CD14-positive monocyte (primary cell): ENCODE data around the gene AFF2. TPM values are rescaled to one million over a fixed set of nuclear protein-coding genes. Genes with fewer than 3 reads are reported as not detected.
"Not testable (repeated sequence)": the region's sequence is repeated elsewhere in the genome, so short reads cannot be mapped to it uniquely, and the experiment has no call there.

Experiments
- DNase-seq, 3 donors: peaks; one replicate each; pipeline ENCODE4 v3.0.0-alpha.2; 2011 to 2022
- H2AFZ ChIP-seq: 2 replicates; pipeline ENCODE4 v1.6.0; 2012; ENCODE audit warnings: mild to moderate bottlenecking, low read depth, low read length, inconsistent platforms; ENCODE audit not compliant: insufficient read depth, poor library complexity, severe bottlenecking
- H3K27ac ChIP-seq, 2 donors: 1 replicate in 1 of 2; 2 replicates in 1 of 2; pipeline ENCODE4 v1.5.1; 2012 to 2013; ENCODE audit warnings: low read length in 2 of 2, control low read depth in 1 of 2, inconsistent platforms in 1 of 2, low read depth in 1 of 2, mild to moderate bottlenecking in 1 of 2
- H3K27me3 ChIP-seq, 2 donors: one replicate each; pipeline versions ENCODE4 v1.6.0 to v1.6.1; 2011 to 2013; ENCODE audit warnings: low read length in 2 of 2; ENCODE audit not compliant: control insufficient read depth in 2 of 2, insufficient read depth in 2 of 2
- H3K36me3 ChIP-seq, 2 donors: replicated peaks in 1 of 2; 1 replicate in 1 of 2; 2 replicates in 1 of 2; pipeline versions ENCODE4 v1.5.1 to v1.6.1; 2012 to 2013; ENCODE audit warnings: low read length in 2 of 2, control low read depth in 1 of 2, inconsistent platforms in 1 of 2, mild to moderate bottlenecking in 1 of 2; ENCODE audit not compliant: insufficient read depth in 2 of 2, control insufficient read depth in 1 of 2
- H3K4me1 ChIP-seq, 2 donors: 1 replicate in 1 of 2; 2 replicates in 1 of 2; pipeline versions ENCODE4 v1.5.1 to v1.6.1; 2012 to 2013; ENCODE audit warnings: low read length in 2 of 2, control low read depth in 1 of 2, inconsistent platforms in 1 of 2, mild to moderate bottlenecking in 1 of 2, moderate library complexity in 1 of 2; ENCODE audit not compliant: insufficient read depth in 2 of 2, control insufficient read depth in 1 of 2
- H3K4me2 ChIP-seq: replicated peaks from 2 replicates; pipeline ENCODE3; 2012; ENCODE audit warnings: low read length, moderate library complexity, mild to moderate bottlenecking; ENCODE audit not compliant: poor library complexity, severe bottlenecking; ENCODE audit errors: extremely low read depth
- H3K4me3 ChIP-seq, 3 experiments: fragments of 200-600 bp in 1 of 3; sonication (generic) in 1 of 3; replicated peaks in 1 of 3; 1 replicate in 2 of 3; 2 replicates in 1 of 3; pipeline ENCODE4 v1.5.1; 2011 to 2013; ENCODE audit warnings: low read length in 3 of 3, mild to moderate bottlenecking in 3 of 3, control low read depth in 2 of 3, low read depth in 2 of 3, inconsistent platforms in 1 of 3, moderate library complexity in 1 of 3
- H3K79me2 ChIP-seq: 2 replicates; pipeline ENCODE4 v1.6.0; 2012; ENCODE audit warnings: mild to moderate bottlenecking, control low read depth, inconsistent platforms, low read length, moderate library complexity; ENCODE audit not compliant: insufficient read depth
- H3K9ac ChIP-seq: 2 replicates; pipeline ENCODE4 v1.6.0; 2017; ENCODE audit warnings: low read length, mild to moderate bottlenecking; ENCODE audit not compliant: insufficient read depth, poor library complexity, severe bottlenecking
- H3K9me3 ChIP-seq, 2 donors: replicated peaks in 1 of 2; 1 replicate in 1 of 2; 2 replicates in 1 of 2; pipeline versions ENCODE4 v1.5.1 to v1.6.1; 2012 to 2013; ENCODE audit warnings: low read length in 2 of 2, control low read depth in 1 of 2; ENCODE audit not compliant: control insufficient read depth in 1 of 2, insufficient read depth in 1 of 2
- H4K20me1 ChIP-seq: 2 replicates; pipeline ENCODE4 v1.6.0; 2012; ENCODE audit warnings: mild to moderate bottlenecking, low read length, control low read depth, moderate library complexity; ENCODE audit not compliant: insufficient read depth
- H3K27ac Mint-ChIP-seq, 7 donors: one replicate each; pipeline ENCODE4 v1.8.0; 2020; ENCODE audit warnings: mild to moderate bottlenecking in 7 of 7, mixed read lengths in 7 of 7, moderate library complexity in 6 of 7, inconsistent platforms in 2 of 7
- H3K27me3 Mint-ChIP-seq, 3 donors: one replicate each; pipeline ENCODE4 v1.8.0; 2021 to 2022; ENCODE audit warnings: low read depth in 3 of 3, mild to moderate bottlenecking in 3 of 3, mixed read lengths in 3 of 3, moderate library complexity in 3 of 3, inconsistent platforms in 1 of 3
- H3K36me3 Mint-ChIP-seq, 2 donors: one replicate each; pipeline ENCODE4 v1.8.0; 2020; ENCODE audit warnings: mixed read lengths in 2 of 2, inconsistent platforms in 1 of 2, mild to moderate bottlenecking in 1 of 2
- H3K4me1 Mint-ChIP-seq: one replicate; pipeline ENCODE4 v1.8.0; 2020; ENCODE audit warnings: mild to moderate bottlenecking, mixed read lengths
- H3K4me3 Mint-ChIP-seq, 2 donors: one replicate each; pipeline ENCODE4 v1.8.0; 2020; ENCODE audit warnings: mild to moderate bottlenecking in 2 of 2, mixed read lengths in 2 of 2, moderate library complexity in 1 of 2
- H3K9me3 Mint-ChIP-seq, 7 donors: one replicate each; pipeline ENCODE4 v1.8.0; 2020 to 2022; ENCODE audit warnings: mixed read lengths in 7 of 7, mild to moderate bottlenecking in 6 of 7, moderate library complexity in 6 of 7, inconsistent platforms in 2 of 7
- WGBS: methylation state at CpG from one replicate; pipeline ENCODE4 v1.1.5; 2013; ENCODE audit warnings: missing lambda C conversion rate; ENCODE audit not compliant: insufficient coverage; 5-methylcytosine and 5-hydroxymethylcytosine counted together
- intact Hi-C, 2 donors: fragments of 100-400 bp; cut with micrococcal nuclease; formaldehyde crosslinking; loops; one replicate each; pipeline versions ENCODE4 v1.15.0 to v1.15.1; 2023
- polyA plus RNA-seq, 3 donors: library from polyadenylated mRNA; depleted of rRNA in 1 of 3; unstranded in 2 of 3; stranded (reverse) in 1 of 3; fragments of 300-500 nt in 2 of 3; fragments of >200 nt in 1 of 3; fragmentation: Illumina TruSeq in 2 of 3; gene quantifications; 1 replicate in 2 of 3; 2 replicates in 1 of 3; pipeline ENCODE4 v1.2.3, GENCODE V29; 2012 to 2021
- TF ChIP-seq, protein P1 (sequence below): fragments of 200-600 bp; IDR thresholded peaks from one replicate; pipeline ENCODE4 v1.8.0; 2022; ENCODE audit warnings: antibody characterized with exemption, mild to moderate bottlenecking

AFF2 gene
- polyA plus RNA-seq, 3 donors = 0.07 to 1.1 (median 0.70) TPM

DNA sequence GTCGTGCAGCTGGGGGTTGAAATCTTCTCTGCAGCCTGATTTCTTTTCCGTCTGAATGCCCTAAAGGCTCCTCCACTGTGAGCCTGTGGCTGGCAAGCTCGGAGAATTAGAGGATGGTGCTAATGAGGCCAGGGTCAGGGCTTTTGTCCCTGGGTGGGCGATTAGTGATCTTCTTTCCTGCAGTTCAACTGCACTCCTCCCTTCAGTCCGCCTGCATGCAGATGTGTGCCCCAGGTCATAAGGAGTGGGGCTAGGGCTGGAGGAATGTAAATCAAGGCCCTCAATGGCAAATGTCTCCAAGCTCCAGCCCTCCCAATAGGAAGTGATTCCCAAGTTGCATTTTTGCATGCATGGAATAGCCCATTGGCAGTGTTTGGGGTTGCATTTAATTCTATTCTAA, 405.0 kb downstream of the AFF2 start:
- intact Hi-C loops = no loop called here
- no CpG with 5 or more reads among the region's 5 CpGs for WGBS
- H3K27me3 ChIP-seq = no peaks in the 10 kb centered on the region

DNA sequence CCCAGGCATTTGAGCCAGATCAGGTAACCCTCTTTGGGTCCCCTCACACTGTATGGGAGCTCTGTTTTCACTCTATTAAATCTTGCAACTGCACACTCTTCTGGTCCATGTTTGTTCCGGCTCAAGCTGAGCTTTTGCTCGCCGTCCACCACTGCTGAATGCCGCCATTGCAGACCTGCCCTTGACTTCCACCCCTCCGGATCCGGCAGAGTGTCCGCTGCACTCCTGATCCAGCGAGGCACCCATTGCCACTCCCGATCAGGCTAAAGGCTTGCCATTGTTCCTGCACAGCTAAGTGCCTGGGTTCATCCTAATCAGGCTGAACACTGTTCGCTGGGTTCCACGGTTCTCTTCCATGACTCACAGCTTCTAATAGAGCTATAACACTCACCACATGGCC, 406.2 kb downstream of the AFF2 start:
- intact Hi-C loops, H3K27me3 Mint-ChIP-seq, H3K4me2 ChIP-seq, H4K20me1 ChIP-seq, H3K9ac ChIP-seq, H3K79me2 ChIP-seq, H2AFZ ChIP-seq, H3K4me1 ChIP-seq, H3K9me3 ChIP-seq, H3K4me3 ChIP-seq, H3K27me3 ChIP-seq, H3K36me3 Mint-ChIP-seq, H3K27ac ChIP-seq, H3K4me1 Mint-ChIP-seq, H3K36me3 ChIP-seq, H3K4me3 Mint-ChIP-seq, DNase-seq: not testable (repeated sequence)
- 100% methylated on average over 4 of the region's 11 CpGs for WGBS
- peaks cover 2 to 11% (median 4%) of the 10 kb centered on the region in 7 donors for H3K9me3 Mint-ChIP-seq
- H3K27ac Mint-ChIP-seq = peak overlapping the region in 1 of 7 donors; percentile 11

More for the DNA sequence above, 405.0 kb downstream of the AFF2 start:
- Histone ChIP-seq H2AFZ (no peak overlapping the region), H3K4me2 (no peak overlapping the region), H3K79me2 (no peaks in the 10 kb centered on the region), H3K36me3 (no peaks in the 10 kb centered on the region), H3K27ac (no peak overlapping the region), H3K9ac (no peak overlapping the region), H4K20me1 (no peaks in the 10 kb centered on the region), H3K4me3 (no peak overlapping the region), H3K4me1 (no peaks in the 10 kb centered on the region), H3K9me3 (no peaks in the 10 kb centered on the region)
- peaks cover 3 to 6% of the 10 kb centered on the region in 2 donors for H3K36me3 Mint-ChIP-seq
- no peak overlapping the region for H3K4me3 Mint-ChIP-seq
- peak overlapping the region in 1 of 7 donors; percentile 22 for H3K27ac Mint-ChIP-seq
- TF ChIP-seq, protein P1, sequence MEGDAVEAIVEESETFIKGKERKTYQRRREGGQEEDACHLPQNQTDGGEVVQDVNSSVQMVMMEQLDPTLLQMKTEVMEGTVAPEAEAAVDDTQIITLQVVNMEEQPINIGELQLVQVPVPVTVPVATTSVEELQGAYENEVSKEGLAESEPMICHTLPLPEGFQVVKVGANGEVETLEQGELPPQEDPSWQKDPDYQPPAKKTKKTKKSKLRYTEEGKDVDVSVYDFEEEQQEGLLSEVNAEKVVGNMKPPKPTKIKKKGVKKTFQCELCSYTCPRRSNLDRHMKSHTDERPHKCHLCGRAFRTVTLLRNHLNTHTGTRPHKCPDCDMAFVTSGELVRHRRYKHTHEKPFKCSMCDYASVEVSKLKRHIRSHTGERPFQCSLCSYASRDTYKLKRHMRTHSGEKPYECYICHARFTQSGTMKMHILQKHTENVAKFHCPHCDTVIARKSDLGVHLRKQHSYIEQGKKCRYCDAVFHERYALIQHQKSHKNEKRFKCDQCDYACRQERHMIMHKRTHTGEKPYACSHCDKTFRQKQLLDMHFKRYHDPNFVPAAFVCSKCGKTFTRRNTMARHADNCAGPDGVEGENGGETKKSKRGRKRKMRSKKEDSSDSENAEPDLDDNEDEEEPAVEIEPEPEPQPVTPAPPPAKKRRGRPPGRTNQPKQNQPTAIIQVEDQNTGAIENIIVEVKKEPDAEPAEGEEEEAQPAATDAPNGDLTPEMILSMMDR = no peak
- no peaks in the 10 kb centered on the region for H3K27me3 Mint-ChIP-seq
- H3K9me3 Mint-ChIP-seq = peaks cover 2 to 11% (median 4%) of the 10 kb centered on the region in 7 donors
- H3K4me1 Mint-ChIP-seq = peaks cover 6% of the 10 kb centered on the region
- no peak for DNase-seq
